Measurements from ENCODE around the gene ZBTB4.
"Not testable (repeated sequence)": the region's sequence is repeated elsewhere in the genome, so short reads cannot be mapped to it uniquely, and the experiment has no call there.

The ZBTB4 gene

GRCh38 chr17:7490144-7490543, 10.7 kb upstream of the ZBTB4 start:
- DNase-seq = no peak

- no peak for DNase-seq
Measured at GRCh38 chr17:7486181-7486580, 6.8 kb upstream of the ZBTB4 start.

GRCh38 chr17:7484919-7485377, 5.5 kb upstream of the ZBTB4 start:
- no peak for DNase-seq

- DNase-seq = peak; percentile 98
Measured at GRCh38 chr17:7484067-7484918, 4.9 kb upstream of the ZBTB4 start, which contains the start of gene POLR2A. Gene POLR2A (plus strand): TSS chr17:7484366.

GRCh38 chr17:7483255-7484066, 4.0 kb upstream of the ZBTB4 start:
- DNase-seq = peak; percentile 92

- not testable (repeated sequence) for DNase-seq
Measured at GRCh38 chr17:7482742-7483088, 3.3 kb upstream of the ZBTB4 start.

GRCh38 chr17:7481842-7482741, 2.7 kb upstream of the ZBTB4 start:
- DNase-seq = not testable (repeated sequence)

GRCh38 chr17:7481275-7481674, 1.8 kb upstream of the ZBTB4 start, which contains the start of gene SLC35G6:
Gene SLC35G6 (plus strand): TSS chr17:7481446. CDS start chr17:7481517, 71 bp downstream.
- not testable (repeated sequence) for DNase-seq

- no peak for DNase-seq
Measured at GRCh38 chr17:7480089-7480384, 606 bp upstream of the ZBTB4 start.

- peak; percentile 33 for DNase-seq
Measured at GRCh38 chr17:7478276-7479212, 887 bp downstream of the ZBTB4 start.

GRCh38 chr17:7477392-7478275, 1.8 kb downstream of the ZBTB4 start:
- no peak for DNase-seq

- DNase-seq = no peak
Measured at GRCh38 chr17:7476951-7477350, 2.5 kb downstream of the ZBTB4 start.

GRCh38 chr17:7476494-7476893, 2.9 kb downstream of the ZBTB4 start:
- DNase-seq = no peak

GRCh38 chr17:7475764-7476422, 3.5 kb downstream of the ZBTB4 start:
- DNase-seq = no peak

- not testable (repeated sequence) for DNase-seq
Measured at GRCh38 chr17:7474767-7475166, 4.7 kb downstream of the ZBTB4 start.

GRCh38 chr17:7471729-7472128, 7.7 kb downstream of the ZBTB4 start:
- no peak for DNase-seq

GRCh38 chr17:7470457-7470973, 8.9 kb downstream of the ZBTB4 start:
- not testable (repeated sequence) for DNase-seq

- DNase-seq = not testable (repeated sequence)
Measured at GRCh38 chr17:7469843-7470242, 9.6 kb downstream of the ZBTB4 start.

GRCh38 chr17:7468804-7469389, 10.5 kb downstream of the ZBTB4 start:
- no peak for DNase-seq
